Ectodermal cell (in vitro differentiated cells): ENCODE data around the gene CRYGS. TPM values are rescaled to one million over a fixed set of nuclear protein-coding genes. Genes with fewer than 3 reads are reported as not detected.
"Not testable (repeated sequence)": the region's sequence is repeated elsewhere in the genome, so short reads cannot be mapped to it uniquely, and the experiment has no call there.

Source experiments
- H3K27ac ChIP-seq: 2 replicates; pipeline ENCODE4 v1.7.0; 2013; ENCODE audit warnings: mild to moderate bottlenecking, low read depth, low read length; ENCODE audit not compliant: insufficient read depth, poor library complexity, severe bottlenecking
- H3K27me3 ChIP-seq: 2 replicates; pipeline ENCODE4 v1.7.0; 2013; ENCODE audit warnings: mild to moderate bottlenecking, low read length; ENCODE audit not compliant: insufficient read depth, control insufficient read depth, poor library complexity, severe bottlenecking
- H3K36me3 ChIP-seq: one replicate; pipeline ENCODE4 v1.7.0; 2013; ENCODE audit warnings: low read length; ENCODE audit not compliant: control insufficient read depth, insufficient read depth
- H3K4me1 ChIP-seq: one replicate; pipeline ENCODE4 v1.7.0; 2013; ENCODE audit warnings: low read length; ENCODE audit not compliant: control insufficient read depth, insufficient read depth
- H3K4me3 ChIP-seq: 2 replicates; pipeline ENCODE4 v1.7.0; 2013; ENCODE audit warnings: low read depth, low read length, control low read depth; ENCODE audit not compliant: insufficient read depth
- H3K9me3 ChIP-seq: 2 replicates; pipeline ENCODE4 v1.7.0; 2013; ENCODE audit warnings: mild to moderate bottlenecking, low read length, moderate library complexity; ENCODE audit not compliant: control insufficient read depth
- WGBS, 2 experiments: methylation state at CpG; one replicate each; pipeline ENCODE4 v1.1.7; 2013; ENCODE audit warnings: missing lambda C conversion rate in 2 of 2; 5-methylcytosine and 5-hydroxymethylcytosine counted together
- polyA plus RNA-seq, 4 experiments: library from polyadenylated mRNA; stranded (reverse); fragments of 50-300 nt; gene quantifications; one replicate each; pipeline ENCODE4 v1.2.3, GENCODE V29; 2013

CRYGS gene
- polyA plus RNA-seq (2013, experiment 1 of 4) = 3.3 TPM
- 3.8 TPM for polyA plus RNA-seq (2013, experiment 2 of 4)
- polyA plus RNA-seq (2013, experiment 3 of 4) = 1.5 TPM
- 3.0 TPM for polyA plus RNA-seq (2013, experiment 4 of 4)

- Histone ChIP-seq H3K4me1 (peaks cover 8% of the 10 kb centered on the region), H3K9me3 (no peaks in the 10 kb centered on the region), H3K27ac (no peak within 1 kb of the TSS), H3K36me3 (peaks cover 4% of the 10 kb centered on the region), H3K4me3 (no peak within 1 kb of the TSS), H3K27me3 (no peaks in the 10 kb centered on the region)
- 91 to 95% methylated on average over 2 of the region's 2 CpGs for WGBS, 2 experiments
Measured at GRCh38 chr3:186544281-186544680, at the start of gene CRYGS. Gene CRYGS (minus strand): TSS chr3:186544380. CDS start chr3:186544326, 54 bp downstream.

GRCh38 chr3:186593862-186594261 is 49.7 kb upstream of the CRYGS start:
- Histone ChIP-seq H3K27me3 (no peaks in the 10 kb centered on the region), H3K4me1 (no peaks in the 10 kb centered on the region), H3K27ac (no peak overlapping the region), H3K9me3 (no peaks in the 10 kb centered on the region), H3K36me3 (no peaks in the 10 kb centered on the region), H3K4me3 (no peak overlapping the region)
- WGBS, 2 experiments = 90 to 94% methylated on average over 3 of the region's 3 CpGs

- Histone ChIP-seq H3K9me3 (no peaks in the 10 kb centered on the region), H3K27ac (no peak overlapping the region), H3K4me1 (no peaks in the 10 kb centered on the region), H3K27me3 (no peaks in the 10 kb centered on the region), H3K36me3 (no peaks in the 10 kb centered on the region), H3K4me3 (no peak overlapping the region)
- WGBS, 2 experiments = 94 to 95% methylated on average over 4 of the region's 4 CpGs
Measured at GRCh38 chr3:186592682-186593081, 48.5 kb upstream of the CRYGS start.

GRCh38 chr3:186590580-186591295 is 46.6 kb upstream of the CRYGS start:
- Histone ChIP-seq H3K36me3 (peaks cover 3% of the 10 kb centered on the region), H3K9me3 (no peaks in the 10 kb centered on the region), H3K4me1 (no peaks in the 10 kb centered on the region), H3K4me3 (no peak overlapping the region), H3K27me3 (no peaks in the 10 kb centered on the region), H3K27ac (no peak overlapping the region)
- WGBS, 2 experiments = 89 to 90% methylated on average over 7 of the region's 7 CpGs

- H3K9me3 ChIP-seq = no peaks in the 10 kb centered on the region
- WGBS, 2 experiments = 87 to 90% methylated on average over 5 of the region's 5 CpGs
- H3K4me1 ChIP-seq = no peaks in the 10 kb centered on the region
- no peaks in the 10 kb centered on the region for H3K27me3 ChIP-seq
- peaks cover 4% of the 10 kb centered on the region for H3K36me3 ChIP-seq
- H3K4me3 ChIP-seq = no peak overlapping the region
- no peak overlapping the region for H3K27ac ChIP-seq
Measured at GRCh38 chr3:186589856-186590579, 45.8 kb upstream of the CRYGS start.

GRCh38 chr3:186589121-186589520 is 44.9 kb upstream of the CRYGS start:
- H3K4me3 ChIP-seq = no peak overlapping the region
- 33 to 61% methylated on average over 1 to 3 of the region's 3 CpGs for WGBS, 2 experiments
- H3K27me3 ChIP-seq = no peaks in the 10 kb centered on the region
- H3K36me3 ChIP-seq = peaks cover 8% of the 10 kb centered on the region
- no peaks in the 10 kb centered on the region for H3K4me1 ChIP-seq
- H3K9me3 ChIP-seq = no peaks in the 10 kb centered on the region
- no peak overlapping the region for H3K27ac ChIP-seq

GRCh38 chr3:186588632-186589031 is 44.5 kb upstream of the CRYGS start:
- peaks cover 13% of the 10 kb centered on the region for H3K36me3 ChIP-seq
- 81 to 82% methylated on average over 2 of the region's 2 CpGs for WGBS, 2 experiments
- H3K4me3 ChIP-seq = no peak overlapping the region
- no peaks in the 10 kb centered on the region for H3K27me3 ChIP-seq
- no peak overlapping the region for H3K27ac ChIP-seq
- no peaks in the 10 kb centered on the region for H3K9me3 ChIP-seq
- no peaks in the 10 kb centered on the region for H3K4me1 ChIP-seq

GRCh38 chr3:186587183-186587582 is 43.0 kb upstream of the CRYGS start:
- Histone ChIP-seq H3K27ac (no peak overlapping the region), H3K27me3 (no peaks in the 10 kb centered on the region), H3K9me3 (no peaks in the 10 kb centered on the region), H3K4me3 (no peak overlapping the region), H3K36me3 (peaks cover 19% of the 10 kb centered on the region), H3K4me1 (no peaks in the 10 kb centered on the region)

GRCh38 chr3:186586245-186586644 is 42.1 kb upstream of the CRYGS start:
- not testable (repeated sequence) for H3K27me3 ChIP-seq, H3K4me3 ChIP-seq, H3K27ac ChIP-seq, H3K9me3 ChIP-seq, H3K4me1 ChIP-seq
- peaks cover 22% of the 10 kb centered on the region for H3K36me3 ChIP-seq
- 84 to 85% methylated on average over 9 of the region's 9 CpGs for WGBS, 2 experiments

GRCh38 chr3:186583831-186584230 is 39.7 kb upstream of the CRYGS start:
- WGBS, 2 experiments = 88 to 92% methylated on average over 4 to 5 of the region's 5 CpGs
- Histone ChIP-seq H3K4me3 (no peak overlapping the region), H3K36me3 (peaks cover 26% of the 10 kb centered on the region), H3K27me3 (no peaks in the 10 kb centered on the region), H3K27ac (no peak overlapping the region), H3K4me1 (no peaks in the 10 kb centered on the region), H3K9me3 (no peaks in the 10 kb centered on the region)
